Endodermal cell (in vitro differentiated cells): Measurements from ENCODE around the gene LASP1NB.
A peak's percentile ranks its signal among the peaks of the same experiment; 100 is the strongest.
"Not testable (repeated sequence)": the region's sequence is repeated elsewhere in the genome, so short reads cannot be mapped to it uniquely, and the experiment has no call there.

Source experiments
- DNase-seq: peaks from one replicate; pipeline ENCODE4 v3.0.0-alpha.2; 2017
- H3K27ac ChIP-seq: 2 replicates; pipeline ENCODE4 v1.5.1; 2013; ENCODE audit warnings: mild to moderate bottlenecking, low read depth, low read length, moderate library complexity
- H3K27me3 ChIP-seq: 2 replicates; pipeline ENCODE4 v1.6.1; 2013; ENCODE audit warnings: mild to moderate bottlenecking, low read length, moderate library complexity; ENCODE audit not compliant: insufficient read depth, control insufficient read depth, poor library complexity, severe bottlenecking
- H3K36me3 ChIP-seq: 2 replicates; pipeline ENCODE4 v1.7.0; 2013; ENCODE audit warnings: mild to moderate bottlenecking, low read length, moderate library complexity; ENCODE audit not compliant: control insufficient read depth, insufficient read depth
- H3K4me1 ChIP-seq: one replicate; pipeline ENCODE4 v1.7.0; 2013; ENCODE audit warnings: low read length; ENCODE audit not compliant: control insufficient read depth, insufficient read depth
- H3K4me3 ChIP-seq: 2 replicates; pipeline ENCODE4 v1.5.1; 2013; ENCODE audit warnings: mild to moderate bottlenecking, low read length, moderate library complexity
- H3K9ac ChIP-seq: 2 replicates; pipeline ENCODE4 v1.6.1; 2013; ENCODE audit warnings: mild to moderate bottlenecking, low read length, moderate library complexity; ENCODE audit not compliant: poor library complexity, severe bottlenecking; ENCODE audit errors: extremely low read depth
- H3K9me3 ChIP-seq: 2 replicates; pipeline ENCODE4 v1.6.1; 2013; ENCODE audit warnings: mild to moderate bottlenecking, low read length, moderate library complexity; ENCODE audit not compliant: control insufficient read depth
- H3K27ac Mint-ChIP-seq: 2 replicates; pipeline ENCODE4 v1.8.0; 2020; ENCODE audit warnings: mixed read lengths
- H3K27me3 Mint-ChIP-seq: 2 replicates; pipeline ENCODE4 v1.8.0; 2021; ENCODE audit warnings: mild to moderate bottlenecking, mixed read lengths; ENCODE audit not compliant: insufficient read depth
- H3K36me3 Mint-ChIP-seq: 2 replicates; pipeline ENCODE4 v1.8.0; 2020; ENCODE audit warnings: low read depth, mixed read lengths
- H3K4me1 Mint-ChIP-seq: 2 replicates; pipeline ENCODE4 v1.8.0; 2020; ENCODE audit warnings: mixed read lengths
- H3K4me3 Mint-ChIP-seq: 2 replicates; pipeline ENCODE4 v1.8.0; 2020; ENCODE audit warnings: mild to moderate bottlenecking, moderate library complexity, mixed read lengths
- H3K9me3 Mint-ChIP-seq: 2 replicates; pipeline ENCODE4 v1.8.0; 2020; ENCODE audit warnings: mild to moderate bottlenecking, mixed read lengths
- CTCF ChIP-seq: fragments of 200-600 bp; sonication (generic); conservative IDR thresholded peaks from 2 replicates; pipeline ENCODE4 v1.5.0; 2021; ENCODE audit warnings: antibody characterized with exemption, mild to moderate bottlenecking
- WGBS, 2 experiments: methylation state at CpG; one replicate each; pipeline versions ENCODE4 v1.1.5 to v1.1.7; 2013; ENCODE audit warnings: missing lambda C conversion rate in 2 of 2, mixed read lengths in 1 of 2; ENCODE audit not compliant: insufficient coverage in 1 of 2, insufficient read length in 1 of 2; 5-methylcytosine and 5-hydroxymethylcytosine counted together

Gene LASP1NB

DNA sequence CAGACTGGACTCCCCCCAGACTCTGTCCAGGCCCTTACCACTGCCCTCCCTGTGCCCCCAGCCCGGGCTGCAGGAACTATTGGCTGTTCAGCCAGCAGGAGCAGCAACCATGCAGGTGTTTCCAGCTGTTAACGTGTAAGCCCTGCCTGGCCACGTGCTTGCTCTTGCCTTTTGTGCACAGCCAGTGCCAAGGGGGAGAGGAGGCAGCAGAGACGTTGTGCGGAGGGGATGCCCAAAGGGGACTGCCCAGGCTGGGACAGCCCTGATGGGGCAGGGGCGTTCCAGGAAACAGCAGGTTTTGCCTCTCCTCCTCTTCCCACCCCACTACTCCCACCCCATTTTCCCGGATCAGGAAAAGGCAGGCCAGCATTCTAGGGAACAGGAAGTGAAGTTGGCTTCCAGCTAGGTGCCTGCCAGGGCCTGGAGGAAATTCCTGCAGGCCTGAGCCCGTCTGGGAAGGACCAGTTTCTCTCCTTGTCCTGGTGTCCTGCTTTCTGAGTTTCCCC, 16.7 kb upstream of the LASP1NB start:
- 76 to 87% methylated on average over 4 to 8 of the region's 8 CpGs for WGBS, 2 experiments
- Mint-ChIP-seq H3K27ac (peak overlapping the region; percentile 21), H3K4me1 (no peaks in the 10 kb centered on the region), H3K27me3 (no peaks in the 10 kb centered on the region), H3K36me3 (peaks cover 51% of the 10 kb centered on the region), H3K4me3 (no peak overlapping the region), H3K9me3 (no peaks in the 10 kb centered on the region)
- peak; percentile 55 for DNase-seq
- Histone ChIP-seq H3K9ac (no peak overlapping the region), H3K27me3 (no peaks in the 10 kb centered on the region), H3K36me3 (peaks cover 74% of the 10 kb centered on the region), H3K27ac (no peak overlapping the region), H3K9me3 (no peaks in the 10 kb centered on the region), H3K4me3 (no peak overlapping the region), H3K4me1 (no peaks in the 10 kb centered on the region)
- TF ChIP-seq CTCF: no peak

DNA sequence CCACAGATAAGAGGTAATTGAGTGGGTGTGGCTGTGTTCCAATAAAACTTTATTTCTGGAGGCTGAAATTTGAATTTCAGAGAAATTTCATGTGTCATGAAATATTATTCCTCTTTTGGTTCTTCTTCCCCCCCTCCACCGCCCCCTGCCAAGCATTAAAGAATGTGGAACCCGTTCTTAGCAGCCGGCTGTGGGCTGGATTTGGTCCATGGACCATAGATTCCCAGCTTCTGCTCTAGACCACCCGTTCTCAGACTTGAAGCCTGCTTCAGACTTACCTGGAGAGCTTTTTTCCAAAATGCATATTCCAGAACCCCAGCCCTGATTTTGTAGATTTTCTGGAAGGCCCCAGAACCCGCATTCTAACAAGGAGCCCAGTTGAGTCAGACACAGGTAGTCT, 15.1 kb upstream of the LASP1NB start:
- Histone ChIP-seq H3K27me3 (no peaks in the 10 kb centered on the region), H3K4me1 (peaks cover 5% of the 10 kb centered on the region), H3K4me3 (no peak overlapping the region), H3K9ac (no peak overlapping the region), H3K36me3 (peaks cover 74% of the 10 kb centered on the region), H3K9me3 (no peaks in the 10 kb centered on the region), H3K27ac (no peak overlapping the region)
- peak; percentile 17 for DNase-seq
- H3K4me1 Mint-ChIP-seq: peaks cover 2% of the 10 kb centered on the region
- H3K36me3 Mint-ChIP-seq: peaks cover 50% of the 10 kb centered on the region
- no peak overlapping the region for H3K4me3 Mint-ChIP-seq
- 78% methylated on average over 5 of the region's 5 CpGs; no CpG with 5 or more reads in 1 of the 2 experiments for WGBS, 2 experiments
- H3K27ac Mint-ChIP-seq: no peak overlapping the region
- H3K27me3 Mint-ChIP-seq: no peaks in the 10 kb centered on the region
- TF ChIP-seq CTCF: no peak
- no peaks in the 10 kb centered on the region for H3K9me3 Mint-ChIP-seq

- H3K4me1 Mint-ChIP-seq: peaks cover 2% of the 10 kb centered on the region
- no peak overlapping the region for H3K4me3 ChIP-seq
- peak overlapping the region; percentile 35 for H3K27ac Mint-ChIP-seq
- no peaks in the 10 kb centered on the region for H3K27me3 ChIP-seq
- DNase-seq: peak; percentile 39
- TF ChIP-seq CTCF: no peak
- no peaks in the 10 kb centered on the region for H3K9me3 ChIP-seq
- no peaks in the 10 kb centered on the region for H3K9me3 Mint-ChIP-seq
- 83 to 94% methylated on average over 3 to 10 of the region's 10 CpGs for WGBS, 2 experiments
- no peaks in the 10 kb centered on the region for H3K27me3 Mint-ChIP-seq
- peaks cover 78% of the 10 kb centered on the region for H3K36me3 ChIP-seq
- no peak overlapping the region for H3K27ac ChIP-seq
- H3K4me1 ChIP-seq: peaks cover 5% of the 10 kb centered on the region
- H3K36me3 Mint-ChIP-seq: peaks cover 52% of the 10 kb centered on the region
- H3K4me3 Mint-ChIP-seq: no peak overlapping the region
- no peak overlapping the region for H3K9ac ChIP-seq
Observed at GRCh38 chr17:38911081-38911730, 14.2 kb upstream of the LASP1NB start.

DNA sequence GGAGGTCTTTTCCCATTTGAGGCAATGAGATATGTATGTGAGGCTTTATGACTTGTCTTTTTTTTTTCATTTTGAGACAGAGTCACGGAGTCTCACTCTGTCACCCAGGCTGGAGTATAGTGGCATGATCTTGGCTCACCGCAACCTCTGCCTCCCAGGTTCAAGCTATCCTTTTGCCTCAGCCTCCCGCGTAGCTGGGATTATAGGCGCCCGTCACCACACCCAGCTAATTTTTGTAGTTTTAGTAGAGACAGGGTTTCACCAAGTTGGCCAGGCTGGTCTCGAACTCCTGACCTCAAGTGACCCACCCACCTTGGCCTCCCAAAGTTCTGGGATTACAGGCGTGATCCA, 13.7 kb upstream of the LASP1NB start:
- 93 to 95% methylated on average over 8 of the region's 8 CpGs for WGBS, 2 experiments
- not testable (repeated sequence) for H3K9ac ChIP-seq, H3K4me1 ChIP-seq, H3K4me3 ChIP-seq, H3K4me3 Mint-ChIP-seq, DNase-seq, H3K27me3 Mint-ChIP-seq, H3K27ac Mint-ChIP-seq, H3K27ac ChIP-seq, H3K4me1 Mint-ChIP-seq, H3K9me3 Mint-ChIP-seq, H3K27me3 ChIP-seq, H3K9me3 ChIP-seq
- peaks cover 77% of the 10 kb centered on the region for H3K36me3 ChIP-seq
- H3K36me3 Mint-ChIP-seq: peaks cover 53% of the 10 kb centered on the region
